ENCODE results near the gene ITGA8. TPM values are rescaled to one million over a fixed set of nuclear protein-coding genes. Genes with fewer than 3 reads are reported as not detected.

Gene ITGA8
- total and polyA plus RNA-seq, 9 of the 15 experiments (the other 6 are each of a cell fraction or from before 2014, with no cell fraction given), result 0.01 to 0.07 (median 0.04) TPM; not detected in 5

- CTCF ChIA-PET (ENCODE audit: low intra/inter-chr PET ratio), result no interaction called here
- TF ChIP-seq ZNF507 (tag; conservative IDR thresholded peaks at IDR 0.05), result no peak
- TF ChIP-seq ZBTB33 (CRISPR knock-in tag; IDR thresholded peaks at IDR 0.05), result 0 out of 2 replicates have a peak, but pooled peaks have one; percentile 5
- in situ Hi-C loops (cut with MboI) (no loop called here), intact Hi-C loops (cut with micrococcal nuclease) (no loop called here)
- no TSS peak for BruUV-seq (replicated peaks)
- Histone ChIP-seq H3K4me2 (ENCODE audit: insufficient read depth, low read length) (no peak overlapping the region), H3K27ac (ENCODE audit: extremely low read depth, low read depth, low read length) (no peak overlapping the region), H3K4me1 (replicated peaks in 1 of 2; ENCODE audit: control insufficient read depth in 2 of 2, insufficient read depth in 2 of 2, low read length in 2 of 2) (no peaks in the 10 kb centered on the region), H3K9ac (ENCODE audit: insufficient read depth in 1 of 2, low read depth in 2 of 2, low read length in 2 of 2) (no peak overlapping the region), H4K20me1 (replicated peaks; ENCODE audit: control insufficient read depth, insufficient read depth, low read length) (no peaks in the 10 kb centered on the region), H3K27me3 (ENCODE audit: control insufficient read depth in 2 of 2, insufficient read depth in 2 of 2, low read length in 2 of 2) (no peaks in the 10 kb centered on the region), H2AFZ (ENCODE audit: low read depth, low read length) (no peak overlapping the region), H3K36me3 (ENCODE audit: control insufficient read depth, insufficient read depth, low read length) (no peaks in the 10 kb centered on the region), H3K9me1 (ENCODE audit: control insufficient read depth, insufficient read depth, low read length) (no peaks in the 10 kb centered on the region), H3K4me3 (no peak overlapping the region), H3K79me2 (ENCODE audit: control insufficient read depth, insufficient read depth, low read length) (no peaks in the 10 kb centered on the region), H3K9me3 (replicated peaks; ENCODE audit: control insufficient read depth, insufficient read depth, low read depth, low read length) (no peaks in the 10 kb centered on the region)
- 45% methylated on average over 3 of the region's 3 CpGs for WGBS (ENCODE audit: insufficient coverage, low coverage, missing lambda C conversion rate)
- FAIRE-seq (no peak), ATAC-seq (no peak), DNase-seq (ENCODE audit: extremely low read depth in 1 of 4, low spot score in 3 of 4) (no peak)
- POLR2A ChIA-PET, result no interaction called here
Observed at GRCh38 chr10:15570738-15571339, 148.9 kb downstream of the ITGA8 start.

- Histone ChIP-seq H3K9me1 (ENCODE audit: control insufficient read depth, insufficient read depth, low read length) (no peaks in the 10 kb centered on the region), H3K36me3 (ENCODE audit: control insufficient read depth, insufficient read depth, low read length) (no peaks in the 10 kb centered on the region), H3K4me2 (ENCODE audit: insufficient read depth, low read length) (no peak overlapping the region), H3K79me2 (ENCODE audit: control insufficient read depth, insufficient read depth, low read length) (no peaks in the 10 kb centered on the region), H3K27me3 (ENCODE audit: control insufficient read depth in 2 of 2, insufficient read depth in 2 of 2, low read length in 2 of 2) (no peaks in the 10 kb centered on the region), H3K9me3 (replicated peaks; ENCODE audit: control insufficient read depth, insufficient read depth, low read depth, low read length) (no peaks in the 10 kb centered on the region), H2AFZ (ENCODE audit: low read depth, low read length) (no peak overlapping the region), H3K4me3 (no peak overlapping the region), H3K4me1 (replicated peaks in 1 of 2; ENCODE audit: control insufficient read depth in 2 of 2, insufficient read depth in 2 of 2, low read length in 2 of 2) (no peaks in the 10 kb centered on the region), H3K9ac (ENCODE audit: insufficient read depth in 1 of 2, low read depth in 2 of 2, low read length in 2 of 2) (no peak overlapping the region), H3K27ac (ENCODE audit: extremely low read depth, low read depth, low read length) (no peak overlapping the region), H4K20me1 (replicated peaks; ENCODE audit: control insufficient read depth, insufficient read depth, low read length) (no peaks in the 10 kb centered on the region)
- BruUV-seq (replicated peaks), result no TSS peak
- FAIRE-seq (no peak), ATAC-seq (no peak), DNase-seq (ENCODE audit: extremely low read depth in 1 of 4, low spot score in 3 of 4) (no peak)
- POLR2A ChIA-PET, result interaction anchor here (1.2 kb wide), 1 partner anchor 10 kb away, joined by 3 read pairs; no protein-coding TSS in a partner anchor
- CTCF ChIA-PET (ENCODE audit: low intra/inter-chr PET ratio), result no interaction called here
- WGBS (ENCODE audit: insufficient coverage, low coverage, missing lambda C conversion rate), result 0% methylated on average over 1 of the region's 1 CpG
- TF ChIP-seq ZNF764 (CRISPR knock-in tag; IDR thresholded peaks at IDR 0.05; ENCODE audit: low read depth) (no peak), E2F5 (CRISPR knock-in tag; IDR thresholded peaks at IDR 0.05) (no peak), ZNF121 (CRISPR knock-in tag; conservative IDR thresholded peaks at IDR 0.05) (peak; percentile 94), PATZ1 (CRISPR knock-in tag; IDR thresholded peaks at IDR 0.05; ENCODE audit: borderline replicate concordance) (no peak), ZNF408 (CRISPR knock-in tag; IDR thresholded peaks at IDR 0.05; ENCODE audit: low read depth) (no peak), ZNF197 (CRISPR knock-in tag; IDR thresholded peaks at IDR 0.05; ENCODE audit: low read depth) (no peak), THRAP3 (IDR thresholded peaks at IDR 0.05; ENCODE audit: borderline replicate concordance) (no peak)
- in situ Hi-C loops (cut with MboI), result no loop called here
- intact Hi-C loops (cut with micrococcal nuclease), result no loop called here
Observed at GRCh38 chr10:15567952-15568351, 151.8 kb downstream of the ITGA8 start.
